ENCODE measurements around the gene TECPR1.

- TF ChIP-seq POLR2A (IDR thresholded peaks at IDR 0.05) (no peak), CTCF (IDR thresholded peaks at IDR 0.05) (no peak), POLR2AphosphoS5 (IDR thresholded peaks at IDR 0.05) (no peak)
Measured at GRCh38 chr7:98170966-98171365, 81.1 kb downstream of the TECPR1 start.
